IMR-90 (cell line): Measurements from ENCODE around the gene PFDN5.

Source experiments
- BHLHE40 ChIP-seq: fragments of 150-350 bp; IDR thresholded peaks from 2 replicates; pipeline ENCODE4 v1.6.1; 2016; ENCODE audit warnings: mild to moderate bottlenecking, low read depth, low read length
- CEBPB ChIP-seq: IDR thresholded peaks from 2 replicates; pipeline ENCODE4 v1.6.1; 2012; ENCODE audit warnings: low read depth, low read length, improper control_type of control experiment
- CHD1 ChIP-seq: IDR thresholded peaks from 2 replicates; pipeline ENCODE4 v1.6.1; 2012; ENCODE audit warnings: low read depth, low read length, improper control_type of control experiment
- MAFK ChIP-seq: IDR thresholded peaks from 2 replicates; pipeline ENCODE4 v1.6.1; 2012; ENCODE audit warnings: low read depth, low read length, improper control_type of control experiment
- NFE2L2 ChIP-seq: fragments of 150-350 bp; IDR thresholded peaks from 2 replicates; pipeline ENCODE4 v1.6.1; 2016; ENCODE audit warnings: low read depth, mild to moderate bottlenecking, low read length
- POLR2A ChIP-seq: IDR thresholded peaks from 2 replicates; pipeline ENCODE4 v1.6.1; 2012; ENCODE audit warnings: mild to moderate bottlenecking, low read depth, low read length
- RAD21 ChIP-seq: IDR thresholded peaks from 2 replicates; pipeline ENCODE4 v1.6.1; 2012; ENCODE audit warnings: low read length, improper control_type of control experiment
- RCOR1 ChIP-seq: IDR thresholded peaks from 2 replicates; pipeline ENCODE4 v1.6.1; 2012; ENCODE audit warnings: mild to moderate bottlenecking, low read length, improper control_type of control experiment; ENCODE audit not compliant: insufficient replicate concordance
- RFX5 ChIP-seq: IDR thresholded peaks from 2 replicates; pipeline ENCODE4 v1.8.0; 2012; ENCODE audit warnings: low read depth, mild to moderate bottlenecking, low read length, moderate library complexity
- SMC3 ChIP-seq: fragments of 150-350 bp; IDR thresholded peaks from 2 replicates; pipeline ENCODE4 v1.6.1; 2016; ENCODE audit warnings: low read depth, mild to moderate bottlenecking, antibody characterized with exemption, low read length, moderate library complexity
- TF ChIP-seq, protein P1 (sequence below): fragments of 150-350 bp; IDR thresholded peaks from 2 replicates; pipeline ENCODE4 v1.6.1; 2017; ENCODE audit warnings: mild to moderate bottlenecking, antibody characterized with exemption, low read length, low read depth
- TF ChIP-seq, protein P2 (sequence below): conservative IDR thresholded peaks from 2 replicates; pipeline ENCODE4 v1.5.1; 2012; ENCODE audit warnings: mild to moderate bottlenecking, low read depth, low read length, improper control_type of control experiment

DNA sequence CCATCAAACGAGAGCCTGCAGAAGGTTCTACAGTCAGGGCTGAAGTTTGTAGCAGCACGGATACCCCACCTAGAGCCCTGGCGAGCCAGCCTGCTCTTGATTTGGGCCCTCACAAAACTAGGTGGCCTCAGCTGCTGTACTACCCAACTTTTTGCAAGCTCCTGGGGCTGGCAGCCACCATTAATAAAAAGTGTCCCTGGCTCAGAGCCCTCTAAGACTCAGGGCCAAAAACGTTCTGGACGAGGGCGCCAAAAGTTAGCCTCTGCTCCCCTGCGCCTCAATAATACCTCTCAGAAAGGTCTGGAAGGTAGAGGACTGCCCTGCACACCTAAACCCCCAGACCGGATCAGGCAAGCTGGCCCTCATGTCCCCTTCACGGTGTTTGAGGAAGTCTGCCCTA, 8.9 kb upstream of the PFDN5 start:
- TF ChIP-seq, protein P1, sequence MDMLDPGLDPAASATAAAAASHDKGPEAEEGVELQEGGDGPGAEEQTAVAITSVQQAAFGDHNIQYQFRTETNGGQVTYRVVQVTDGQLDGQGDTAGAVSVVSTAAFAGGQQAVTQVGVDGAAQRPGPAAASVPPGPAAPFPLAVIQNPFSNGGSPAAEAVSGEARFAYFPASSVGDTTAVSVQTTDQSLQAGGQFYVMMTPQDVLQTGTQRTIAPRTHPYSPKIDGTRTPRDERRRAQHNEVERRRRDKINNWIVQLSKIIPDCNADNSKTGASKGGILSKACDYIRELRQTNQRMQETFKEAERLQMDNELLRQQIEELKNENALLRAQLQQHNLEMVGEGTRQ: no peak
- TF ChIP-seq CEBPB (no peak), POLR2A (no peak), CHD1 (no peak), RCOR1 (no peak), SMC3 (no peak), MAFK (no peak), NFE2L2 (no peak), BHLHE40 (no peak), RFX5 (no peak), RAD21 (no peak)
- TF ChIP-seq, protein P2, sequence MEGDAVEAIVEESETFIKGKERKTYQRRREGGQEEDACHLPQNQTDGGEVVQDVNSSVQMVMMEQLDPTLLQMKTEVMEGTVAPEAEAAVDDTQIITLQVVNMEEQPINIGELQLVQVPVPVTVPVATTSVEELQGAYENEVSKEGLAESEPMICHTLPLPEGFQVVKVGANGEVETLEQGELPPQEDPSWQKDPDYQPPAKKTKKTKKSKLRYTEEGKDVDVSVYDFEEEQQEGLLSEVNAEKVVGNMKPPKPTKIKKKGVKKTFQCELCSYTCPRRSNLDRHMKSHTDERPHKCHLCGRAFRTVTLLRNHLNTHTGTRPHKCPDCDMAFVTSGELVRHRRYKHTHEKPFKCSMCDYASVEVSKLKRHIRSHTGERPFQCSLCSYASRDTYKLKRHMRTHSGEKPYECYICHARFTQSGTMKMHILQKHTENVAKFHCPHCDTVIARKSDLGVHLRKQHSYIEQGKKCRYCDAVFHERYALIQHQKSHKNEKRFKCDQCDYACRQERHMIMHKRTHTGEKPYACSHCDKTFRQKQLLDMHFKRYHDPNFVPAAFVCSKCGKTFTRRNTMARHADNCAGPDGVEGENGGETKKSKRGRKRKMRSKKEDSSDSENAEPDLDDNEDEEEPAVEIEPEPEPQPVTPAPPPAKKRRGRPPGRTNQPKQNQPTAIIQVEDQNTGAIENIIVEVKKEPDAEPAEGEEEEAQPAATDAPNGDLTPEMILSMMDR: no peak
